Upper lobe of left lung (tissue), 4 donors: Measurements from ENCODE around the gene PYROXD2.

Source experiments
- CTCF ChIP-seq, 6 experiments: fragments of 450-650 bp in 4 of 6; fragments of 200-600 bp in 2 of 6; sonication (generic) in 2 of 6; IDR thresholded peaks; one replicate each; pipeline ENCODE4 v1.5.1; 2016 to 2019; ENCODE audit warnings: antibody characterized with exemption in 6 of 6
- POLR2AphosphoS5 ChIP-seq, 2 donors: sonication (generic); formaldehyde crosslinking; IDR thresholded peaks; one replicate each; pipeline ENCODE4 v1.5.1; 2017; ENCODE audit warnings: antibody characterized with exemption in 2 of 2

GRCh38 chr10:98456043-98456570 is 41.1 kb upstream of the PYROXD2 start:
- TF ChIP-seq CTCF (IDR thresholded peaks at IDR 0.05) (no peak), POLR2AphosphoS5 (IDR thresholded peaks at IDR 0.05) (no peak)
